GM21576 (cell line): Measurements from ENCODE around the gene KCNK7.
"Not testable (repeated sequence)": the region's sequence is repeated elsewhere in the genome, so short reads cannot be mapped to it uniquely, and the experiment has no call there.

Experiments used
- ATAC-seq: cut with Tn5 transposase; IDR thresholded peaks from one replicate; pipeline ENCODE4 v1.9.1; 2021; ENCODE audit warnings: mild to moderate bottlenecking, moderate library complexity; ENCODE audit not compliant: unreplicated experiment

KCNK7 gene

DNA sequence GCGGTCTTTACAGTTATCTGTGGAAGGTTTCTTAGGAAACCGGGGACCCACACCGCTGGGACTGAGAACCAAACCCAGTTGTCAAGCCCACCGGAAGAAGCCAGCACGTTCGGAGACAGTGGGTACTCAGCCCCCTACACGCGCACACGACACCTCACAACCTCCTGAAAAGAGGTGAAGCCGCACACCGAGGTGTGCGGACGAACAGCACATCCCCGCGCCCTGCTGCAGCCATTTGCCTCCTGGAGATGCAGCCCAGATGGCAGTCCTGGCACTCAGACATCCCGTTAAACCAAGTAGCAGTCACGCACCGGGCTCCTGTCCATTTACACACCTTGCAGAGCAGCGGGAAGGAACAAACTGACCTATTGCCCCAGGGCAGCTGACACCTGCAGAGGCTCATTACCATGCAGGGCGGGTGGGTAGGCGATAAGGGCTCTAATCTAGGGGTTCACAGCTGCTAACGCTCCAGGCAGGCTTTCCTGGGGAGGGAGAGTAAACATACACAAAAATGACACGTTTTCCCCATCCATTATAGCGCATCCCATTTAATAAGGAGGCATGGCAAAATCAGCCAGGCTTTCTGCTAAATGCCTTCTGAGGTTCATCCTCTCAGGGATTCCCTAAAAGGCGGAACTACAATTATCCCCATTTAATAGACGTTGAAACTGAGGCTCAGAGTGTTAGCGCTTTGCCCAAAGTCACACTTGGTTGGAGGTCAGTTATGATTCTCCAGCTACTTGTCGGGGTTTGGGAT is 20.6 kb downstream of the KCNK7 start:
- no peak for ATAC-seq

DNA sequence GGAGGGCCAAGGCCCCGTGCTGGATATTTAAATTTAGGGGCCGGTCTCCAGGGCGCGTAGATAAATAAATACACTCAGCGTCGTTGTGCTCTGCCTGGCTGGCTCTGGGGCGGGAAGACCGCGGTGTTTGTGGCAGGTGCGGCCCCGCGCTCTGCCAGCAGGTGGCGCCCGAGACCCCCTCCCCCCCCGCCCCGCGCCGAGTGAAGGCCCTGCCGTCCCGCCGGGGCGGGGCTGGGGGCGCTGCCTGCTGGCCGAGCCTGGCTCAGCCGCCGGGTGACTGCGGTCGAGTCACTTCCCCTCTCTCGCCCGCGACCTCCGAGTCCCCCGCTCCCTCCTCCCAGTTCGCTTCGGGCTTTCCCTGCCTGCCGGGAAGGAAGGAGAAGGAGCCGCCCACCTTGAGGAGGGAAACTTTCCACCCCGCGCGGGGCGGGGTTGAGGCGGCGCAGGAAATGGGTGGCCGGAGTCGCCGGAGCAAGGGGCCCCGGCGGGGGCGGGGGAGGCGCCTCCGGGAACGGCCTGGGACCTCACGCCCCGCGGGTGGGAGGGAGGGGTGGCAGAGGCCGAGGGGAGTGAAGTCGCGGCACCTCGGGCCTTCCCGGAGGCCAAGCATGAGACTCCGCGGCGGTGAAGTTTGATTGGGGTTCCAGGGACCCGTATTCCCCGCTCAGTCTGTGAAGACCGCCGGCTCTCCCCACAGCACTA is 21.3 kb downstream of the KCNK7 start:
- peak; percentile 29 for ATAC-seq

DNA sequence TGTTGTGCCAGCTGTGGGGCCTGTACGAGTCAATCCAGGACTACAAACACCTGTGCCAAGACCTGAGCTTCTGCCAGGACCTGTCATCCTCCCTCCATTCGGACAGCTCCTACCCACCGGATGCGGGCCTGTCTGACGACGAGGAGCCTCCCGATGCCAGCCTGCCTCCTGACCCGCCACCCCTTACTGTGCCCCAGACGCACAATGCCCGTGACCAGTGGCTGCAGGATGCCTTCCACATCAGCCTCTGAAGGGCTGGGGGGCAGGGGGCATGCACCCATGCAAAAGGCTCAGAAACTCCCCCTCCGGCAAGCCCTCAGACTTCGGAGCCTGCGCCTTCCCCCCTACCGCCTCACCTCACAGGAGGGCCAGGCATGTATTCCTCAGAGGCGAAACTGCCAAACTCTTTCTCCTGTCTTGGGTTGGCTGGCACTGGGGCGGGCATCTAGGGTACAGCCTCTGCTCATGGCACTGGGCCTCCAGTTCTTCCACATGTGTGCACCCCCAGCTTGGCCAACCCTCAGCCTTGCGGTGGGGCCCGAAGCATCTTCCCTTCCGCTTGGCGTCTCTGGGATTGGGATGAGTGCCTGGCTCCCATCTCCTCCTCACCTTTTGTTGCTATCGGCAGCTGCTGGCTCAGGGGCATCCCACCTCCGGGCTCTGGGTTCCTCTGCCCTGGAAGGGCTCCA is 22.1 kb downstream of the KCNK7 start:
- ATAC-seq = no peak

DNA sequence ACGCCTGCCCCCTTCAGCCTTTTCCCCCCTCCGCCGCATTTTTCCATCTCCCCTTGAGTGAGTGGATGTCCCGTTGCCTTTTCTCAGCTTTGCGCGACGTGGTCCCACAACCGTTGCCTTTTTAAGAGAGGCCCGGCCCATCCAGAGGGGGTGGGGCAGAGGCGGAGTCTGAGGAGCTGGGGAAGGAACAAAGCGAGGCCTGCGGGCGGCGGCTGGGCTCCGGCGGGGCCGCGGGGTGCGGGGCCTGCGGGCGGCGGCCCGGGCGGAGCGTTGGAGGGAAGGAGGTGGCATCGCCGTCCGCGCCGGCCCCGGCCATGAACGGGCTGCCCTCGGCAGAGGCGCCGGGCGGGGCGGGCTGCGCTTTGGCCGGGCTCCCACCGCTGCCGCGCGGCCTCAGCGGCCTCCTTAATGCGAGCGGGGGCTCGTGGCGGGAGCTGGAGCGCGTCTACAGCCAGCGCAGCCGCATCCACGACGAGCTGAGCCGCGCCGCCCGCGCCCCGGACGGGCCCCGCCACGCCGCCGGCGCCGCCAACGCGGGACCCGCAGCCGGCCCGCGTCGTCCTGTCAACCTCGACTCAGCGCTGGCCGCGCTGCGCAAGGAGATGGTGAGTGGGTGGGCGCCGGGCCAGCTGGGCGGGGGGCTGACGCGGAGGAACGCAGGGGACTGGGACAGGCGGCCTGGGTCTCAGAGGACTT is 23.1 kb downstream of the KCNK7 start, which contains the start of gene FAM89B:
FAM89B (plus strand) TSS at position 183 of the 696 bp plus-strand sequence; CDS start at position 315, 132 bp downstream.
- ATAC-seq = no peak

DNA sequence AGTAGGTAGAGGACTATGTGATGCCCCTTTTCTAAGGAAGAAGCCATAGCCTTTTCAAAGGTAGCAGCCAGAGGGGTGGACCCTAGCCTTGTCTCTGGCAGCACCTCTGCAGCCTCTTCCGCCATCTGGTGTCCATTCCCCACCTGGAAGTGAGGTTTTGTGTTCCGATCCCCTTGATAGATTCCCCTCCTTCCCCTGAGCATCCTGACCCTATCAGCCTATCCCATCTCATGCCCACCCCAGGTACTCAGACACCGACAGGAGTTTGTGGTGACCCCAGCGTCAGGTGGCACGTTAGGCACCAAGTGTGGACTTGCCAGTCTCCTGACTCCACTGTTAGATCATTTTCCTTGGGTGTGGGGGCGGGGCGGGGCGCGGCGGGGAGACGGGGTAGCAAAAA is 23.7 kb downstream of the KCNK7 start:
- ATAC-seq = no peak

DNA sequence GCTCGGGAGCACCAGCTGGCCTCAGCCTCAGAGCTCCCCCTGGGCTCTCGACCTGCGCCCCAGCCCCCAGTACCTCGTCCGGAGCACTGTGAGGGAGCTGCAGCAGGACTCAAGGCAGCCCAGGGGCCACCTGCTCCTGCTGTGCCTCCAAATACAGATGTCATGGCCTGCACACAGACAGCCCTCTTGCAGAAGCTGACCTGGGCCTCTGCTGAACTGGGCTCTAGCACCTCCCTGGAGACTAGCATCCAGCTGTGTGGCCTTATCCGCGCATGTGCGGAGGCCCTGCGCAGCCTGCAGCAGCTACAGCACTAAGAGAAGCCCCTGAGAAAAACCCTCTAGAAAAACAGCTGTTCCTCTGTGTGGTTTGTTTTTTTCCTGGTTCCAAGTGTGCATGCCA is 24.2 kb downstream of the KCNK7 start:
- no peak for ATAC-seq

DNA sequence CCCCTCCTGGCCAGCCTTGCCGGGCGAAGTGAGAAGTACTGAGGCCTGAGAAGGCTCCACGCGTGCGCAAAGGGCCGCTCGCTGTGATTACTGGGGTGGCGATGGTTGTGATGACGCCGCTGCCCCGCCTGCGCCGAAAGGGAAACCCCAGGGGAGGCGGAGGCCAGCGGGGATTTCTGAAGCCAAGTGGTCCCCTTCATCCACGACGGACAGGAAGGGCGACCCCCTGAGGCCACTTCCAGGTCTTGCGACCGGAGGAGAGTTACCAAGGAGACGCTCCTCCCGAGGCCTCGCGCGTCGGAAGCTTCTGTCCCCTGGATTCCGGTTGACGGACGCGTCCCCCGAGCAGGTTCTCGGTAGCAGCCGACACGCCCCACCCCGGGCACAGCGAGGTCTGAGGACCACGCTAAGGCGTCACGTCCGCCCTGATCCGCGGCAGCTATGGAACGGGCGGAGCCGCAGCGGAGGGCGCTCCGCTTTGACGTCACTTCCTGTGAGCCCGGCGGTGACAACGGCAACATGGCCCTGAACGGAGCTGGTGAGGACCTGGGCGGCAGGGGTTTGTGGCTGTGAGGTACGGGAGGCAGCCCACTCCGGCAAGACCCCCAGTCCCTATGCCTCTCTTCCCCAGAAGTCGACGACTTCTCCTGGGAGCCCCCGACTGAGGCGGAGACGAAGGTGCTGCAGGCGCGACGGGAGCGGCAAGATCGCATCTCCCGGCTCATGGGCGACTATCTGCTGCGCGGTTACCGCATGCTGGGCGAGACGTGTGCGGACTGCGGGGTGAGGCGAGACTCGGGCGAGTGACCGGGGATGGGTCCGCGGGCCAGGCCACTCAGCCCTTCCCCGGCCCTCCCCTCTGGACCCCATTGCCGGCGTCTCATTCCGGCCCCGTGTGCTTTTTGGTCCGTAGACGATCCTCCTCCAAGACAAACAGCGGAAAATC is 25.4 kb downstream of the KCNK7 start, which contains the start of gene ZNRD2:
ZNRD2 (plus strand) TSS at position 505 of the 946 bp plus-strand sequence; CDS start at position 520, 15 bp downstream.
- ATAC-seq = peak; percentile 53

DNA sequence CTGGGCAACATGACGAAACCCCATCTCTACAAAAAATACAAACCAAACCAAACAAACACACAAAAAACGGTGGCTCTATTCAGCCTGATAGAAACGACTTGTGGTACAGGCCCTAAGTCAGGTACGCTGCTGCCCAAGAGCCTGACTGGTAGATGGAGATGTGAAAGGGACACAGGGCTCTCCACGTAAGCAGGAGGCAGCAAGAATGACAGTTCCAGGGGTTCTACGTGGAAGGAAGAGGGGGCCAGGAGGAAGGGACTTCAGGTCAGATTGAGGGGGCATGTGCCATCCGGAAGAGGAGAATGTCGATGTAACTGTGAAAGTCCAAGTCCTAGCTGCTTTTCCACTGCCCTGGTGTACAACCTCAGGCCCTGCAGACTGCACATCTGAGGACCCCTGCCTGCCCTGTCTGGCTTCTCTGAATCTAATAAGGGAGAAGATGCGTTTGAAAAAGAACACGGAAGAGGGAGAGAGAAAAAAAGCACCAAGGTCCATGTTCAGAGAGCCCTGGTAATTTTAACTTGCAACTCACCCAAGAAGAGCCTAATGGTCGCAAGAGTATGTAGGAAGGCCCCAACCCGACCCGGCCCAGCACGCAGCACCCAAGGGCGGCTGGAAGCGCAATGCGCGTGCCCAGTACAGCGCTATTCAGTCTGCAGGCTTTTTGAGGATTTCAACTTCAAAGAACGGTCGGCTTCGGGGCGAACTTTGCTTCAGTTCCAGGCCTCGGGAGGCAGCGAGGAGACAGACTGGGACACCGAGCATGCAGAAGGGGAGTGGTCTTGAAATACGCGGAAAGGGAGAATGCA is 26.2 kb downstream of the KCNK7 start:
- ATAC-seq = no peak

DNA sequence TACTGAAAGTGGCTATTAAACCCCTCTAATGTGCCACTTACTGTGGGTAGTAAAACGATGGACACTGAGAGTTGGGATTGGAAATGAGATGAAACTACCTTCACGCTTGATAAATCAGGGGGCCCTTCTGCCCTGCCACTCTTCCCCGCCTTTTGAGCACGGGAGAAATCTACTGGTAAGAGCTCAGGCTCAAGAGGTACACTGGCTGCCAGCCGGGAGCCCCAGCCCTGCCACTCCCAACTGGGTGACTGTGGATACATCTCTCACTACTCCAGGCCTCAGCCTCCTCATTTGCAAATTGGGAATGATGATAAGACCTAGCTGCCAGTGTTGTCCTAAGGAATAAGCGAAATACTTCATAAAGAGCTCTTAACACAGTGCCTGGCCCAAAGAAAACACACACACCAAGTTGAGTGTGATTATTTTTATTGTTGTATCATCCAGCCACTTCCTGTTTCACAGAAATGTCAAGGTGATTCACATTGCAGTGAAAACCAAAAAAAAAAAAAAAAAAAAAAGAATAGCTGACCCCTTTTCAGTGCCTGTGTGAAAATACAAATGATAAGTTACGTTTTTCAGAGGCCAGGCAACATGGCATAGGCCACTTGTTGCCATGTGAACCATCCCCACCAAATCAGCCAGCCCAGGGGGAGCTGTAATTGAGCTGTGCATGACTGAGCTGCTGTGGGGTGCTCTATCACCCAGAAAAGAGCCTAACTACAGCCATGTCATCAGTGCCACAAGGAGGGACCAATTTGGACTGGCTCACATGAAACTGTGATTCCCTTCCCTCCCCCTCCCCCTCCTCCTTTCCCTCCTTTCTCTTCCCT is 29.8 kb downstream of the KCNK7 start:
- ATAC-seq = no peak

DNA sequence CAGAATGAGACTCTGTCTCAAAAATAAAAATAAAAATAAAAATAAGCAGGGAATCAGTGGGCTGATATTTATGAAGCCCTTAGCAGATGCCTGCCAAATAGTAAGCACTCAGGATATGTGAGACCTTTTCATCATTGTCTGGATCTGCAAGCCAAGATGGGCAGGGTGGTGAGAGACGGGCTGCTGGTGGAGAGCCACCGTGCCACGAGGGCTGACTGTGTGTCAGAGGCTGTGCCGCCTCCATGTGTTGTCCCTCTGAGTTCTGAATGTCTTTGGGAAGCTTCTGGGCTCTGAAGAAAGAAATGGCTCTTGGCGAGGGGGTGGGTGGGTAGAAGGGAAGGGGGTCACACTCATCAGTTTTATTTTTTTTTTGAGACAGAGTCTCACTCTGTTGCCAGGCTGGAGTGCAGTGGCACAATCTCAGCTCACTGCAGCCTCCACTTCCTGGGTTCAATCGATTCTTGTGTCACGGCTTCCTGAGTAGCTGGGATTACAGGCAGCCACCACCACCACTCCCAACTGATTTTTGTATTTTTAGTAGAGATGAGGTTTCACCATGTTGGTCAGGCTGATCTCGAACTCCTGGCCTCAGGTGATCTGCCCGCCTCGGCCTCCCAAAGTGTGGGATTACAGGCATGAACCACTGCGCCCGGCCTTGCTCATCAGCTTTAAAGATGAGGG is 30.6 kb downstream of the KCNK7 start:
- ATAC-seq = not testable (repeated sequence)

DNA sequence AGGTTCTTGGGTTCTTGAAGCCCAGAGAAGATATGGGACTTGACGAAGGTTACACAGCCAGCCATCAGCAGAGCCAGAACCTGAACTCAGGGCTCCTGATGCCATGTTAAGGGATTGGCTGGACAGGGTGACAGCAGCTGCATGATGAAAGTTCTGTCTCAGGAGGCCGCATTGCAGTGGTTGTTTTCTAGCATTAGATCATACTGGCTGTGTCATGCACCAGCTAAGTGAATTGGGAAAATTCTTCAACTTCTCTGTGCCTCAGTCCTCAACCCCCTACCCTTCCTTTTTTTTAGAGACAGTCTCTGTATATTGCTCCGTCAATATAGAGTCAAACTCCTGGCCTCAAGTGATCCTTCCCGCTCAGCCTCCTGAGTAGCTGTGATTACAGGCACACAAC is 32.0 kb downstream of the KCNK7 start:
- no peak for ATAC-seq

DNA sequence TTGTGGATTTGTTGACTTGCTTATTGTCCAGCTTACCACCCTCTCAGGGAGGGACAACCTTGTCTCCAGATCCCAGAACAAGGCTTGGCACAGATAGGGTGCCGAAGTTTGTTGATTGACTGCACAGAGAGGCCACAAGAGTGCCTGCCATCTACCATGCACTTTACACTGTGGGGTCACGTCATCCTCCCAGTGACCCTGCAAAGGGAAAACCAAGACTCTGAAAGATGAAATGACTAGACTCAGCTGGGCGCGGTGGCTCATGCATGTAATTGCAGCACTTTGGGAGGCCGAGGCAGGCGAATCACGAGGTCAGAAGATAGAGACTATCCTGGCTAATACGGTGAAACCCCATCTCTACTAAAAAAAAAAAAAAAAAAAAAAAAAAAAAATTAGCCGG is 32.8 kb downstream of the KCNK7 start:
- ATAC-seq = no peak

DNA sequence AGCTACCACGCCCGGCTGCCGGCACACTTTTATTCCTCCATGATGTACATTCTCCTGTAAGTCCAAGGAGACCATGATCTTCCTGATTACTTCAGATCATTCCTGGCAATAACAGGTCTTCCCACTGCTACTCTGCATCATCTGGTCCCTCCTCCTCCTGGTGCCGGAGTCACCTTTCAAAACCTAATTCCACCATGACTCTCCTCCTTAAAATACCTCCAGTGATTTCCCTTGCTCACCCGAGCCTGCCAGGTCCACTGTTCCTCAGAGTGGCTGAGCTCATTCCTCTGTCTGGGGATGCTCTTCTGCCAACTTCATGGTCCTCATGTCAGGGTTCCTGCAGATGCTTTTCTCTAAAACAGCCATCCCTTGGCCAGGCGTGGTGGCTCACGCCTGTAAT is 33.6 kb downstream of the KCNK7 start:
- no peak for ATAC-seq

DNA sequence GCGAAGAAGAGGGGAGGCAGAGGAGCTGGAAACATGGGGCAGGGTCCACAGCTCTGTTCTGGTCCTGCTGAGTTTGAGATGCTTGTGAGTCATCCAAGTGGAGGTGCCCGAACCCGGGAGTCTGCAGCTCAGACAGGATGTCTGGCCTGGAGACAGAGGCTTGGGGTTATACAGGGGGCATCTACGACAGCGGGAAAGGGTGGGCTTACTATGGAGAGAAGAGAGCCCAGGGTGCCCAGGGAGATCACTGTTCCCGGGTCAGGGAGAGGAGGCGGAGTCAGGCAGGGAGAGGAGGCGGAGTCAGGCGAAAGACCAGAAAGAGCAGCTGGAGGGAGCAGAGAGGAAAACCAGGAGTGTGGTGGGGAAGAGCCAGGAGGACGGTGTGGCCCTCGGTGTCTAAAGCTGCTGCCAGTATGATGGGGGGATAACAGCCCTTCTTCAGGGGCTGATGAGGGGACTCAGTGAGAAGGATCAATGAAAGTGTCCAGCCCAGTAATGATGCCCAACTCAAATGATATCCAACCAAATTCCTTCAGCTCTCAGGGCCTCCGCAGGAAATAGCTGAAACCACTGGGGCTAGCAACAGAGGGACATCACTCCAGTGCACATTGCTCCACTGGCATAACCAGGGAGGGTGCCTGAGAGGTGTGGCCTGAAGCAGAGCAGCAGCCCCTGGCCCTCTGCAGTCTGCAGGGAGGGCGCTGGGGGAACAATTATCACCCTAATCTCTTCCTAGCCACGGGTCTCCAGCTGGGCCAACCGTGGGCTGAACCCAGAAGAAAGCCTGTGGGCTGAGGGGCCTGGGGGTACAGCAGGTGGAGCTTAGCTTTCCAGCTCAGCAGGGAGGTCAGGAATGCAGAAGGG is 34.8 kb downstream of the KCNK7 start:
- ATAC-seq = no peak

DNA sequence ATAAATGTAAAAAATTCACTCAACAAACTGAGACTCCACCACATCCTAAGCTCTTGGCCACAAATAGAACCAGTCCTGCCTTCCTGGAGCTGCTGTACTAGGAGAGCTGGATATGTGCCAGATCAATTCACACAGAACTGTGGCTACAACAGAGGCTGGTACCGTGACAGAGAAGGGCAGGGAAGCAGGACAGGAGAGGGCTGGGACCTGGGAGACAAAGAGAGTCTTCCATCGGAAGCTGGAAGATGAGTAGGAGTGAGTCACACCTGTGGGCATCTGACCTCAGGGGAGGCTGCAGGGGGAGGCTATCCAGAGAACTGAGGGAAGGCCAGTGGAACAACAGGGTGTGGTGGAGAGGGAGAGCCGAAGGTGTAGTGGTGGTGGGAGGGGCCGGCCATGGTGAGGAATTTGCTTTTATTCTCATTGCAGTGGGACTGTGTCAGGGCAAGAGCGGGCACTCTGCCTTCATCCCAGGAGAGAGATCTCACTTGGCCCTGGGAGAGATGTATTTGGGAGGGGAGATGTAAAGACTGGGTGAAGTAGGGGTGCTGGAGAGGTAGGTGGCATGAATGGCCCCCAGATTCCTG is 35.6 kb downstream of the KCNK7 start:
- ATAC-seq = no peak

DNA sequence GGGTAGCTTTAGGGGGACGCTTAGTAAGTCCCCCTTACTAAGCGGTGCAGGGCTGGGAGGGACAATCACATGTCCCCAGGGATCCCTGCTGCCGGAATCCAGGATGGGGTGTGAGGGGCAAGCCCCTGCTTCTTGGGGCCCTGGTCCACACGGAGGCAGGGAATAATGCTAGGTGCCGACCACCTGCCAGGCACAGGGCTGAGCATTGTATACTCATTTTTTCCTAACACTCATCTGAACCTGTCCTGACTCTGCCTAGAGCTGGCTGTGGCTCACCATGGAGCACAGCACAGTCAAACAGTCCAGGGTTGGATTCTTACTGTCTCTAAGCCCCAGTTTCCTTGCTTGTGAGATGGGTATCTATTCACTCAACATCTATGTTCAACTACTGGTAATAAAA is 36.1 kb downstream of the KCNK7 start:
- no peak for ATAC-seq
